ENCODE measurements around the gene CST11.

CST11 gene

DNA sequence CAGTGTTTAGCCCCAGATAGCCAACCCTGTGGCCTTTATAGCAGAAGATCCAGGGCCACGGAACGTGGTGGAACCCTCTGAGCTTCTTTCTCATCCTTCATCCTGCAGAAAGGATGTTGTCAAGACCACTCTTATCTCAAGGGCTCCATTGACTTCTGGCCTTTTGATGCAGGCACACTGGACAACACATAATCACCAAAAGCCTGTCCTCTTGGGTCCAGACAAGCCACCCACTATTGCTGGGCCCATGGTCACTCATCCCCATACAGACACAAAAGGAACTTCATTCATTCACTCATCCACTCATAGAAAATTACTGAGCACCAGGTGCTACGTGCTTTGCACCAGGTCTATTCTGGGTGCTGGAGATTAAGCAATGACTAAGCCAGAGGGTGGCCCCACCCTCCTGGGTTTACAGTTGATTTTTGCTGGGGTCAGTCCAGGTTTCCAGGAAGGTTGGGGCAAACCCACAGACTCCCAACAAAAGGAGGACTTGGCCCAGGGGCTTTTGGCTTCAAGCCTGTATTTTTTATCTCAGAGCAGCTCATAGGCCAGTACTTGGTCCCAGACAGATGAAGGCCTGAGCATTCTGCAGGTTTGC, 40.6 kb upstream of the CST11 start:
- H3K4me1 ChIP-seq (ENCODE audit: control insufficient read depth, insufficient read depth, low read length): no peaks in the 10 kb centered on the region
- no peak overlapping the region for H3K4me3 ChIP-seq (ENCODE audit: low read depth, low read length)
- TF ChIP-seq, protein P1, sequence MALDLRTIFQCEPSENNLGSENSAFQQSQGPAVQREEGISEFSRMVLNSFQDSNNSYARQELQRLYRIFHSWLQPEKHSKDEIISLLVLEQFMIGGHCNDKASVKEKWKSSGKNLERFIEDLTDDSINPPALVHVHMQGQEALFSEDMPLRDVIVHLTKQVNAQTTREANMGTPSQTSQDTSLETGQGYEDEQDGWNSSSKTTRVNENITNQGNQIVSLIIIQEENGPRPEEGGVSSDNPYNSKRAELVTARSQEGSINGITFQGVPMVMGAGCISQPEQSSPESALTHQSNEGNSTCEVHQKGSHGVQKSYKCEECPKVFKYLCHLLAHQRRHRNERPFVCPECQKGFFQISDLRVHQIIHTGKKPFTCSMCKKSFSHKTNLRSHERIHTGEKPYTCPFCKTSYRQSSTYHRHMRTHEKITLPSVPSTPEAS (tag by site-specific recombination; IDR thresholded peaks at IDR 0.05): no peak
- no peaks in the 10 kb centered on the region for H3K36me3 ChIP-seq (ENCODE audit: control insufficient read depth in 2 of 2, insufficient read depth in 1 of 2, low read length in 2 of 2)
- CTCF ChIA-PET: no interaction called here
- POLR2A ChIA-PET: no interaction called here
- H3K9me3 ChIP-seq (ENCODE audit: control insufficient read depth, insufficient read depth, low read depth, low read length): no peaks in the 10 kb centered on the region
- no peak overlapping the region for H3K27ac ChIP-seq (ENCODE audit: extremely low read depth, low read depth, low read length)

DNA sequence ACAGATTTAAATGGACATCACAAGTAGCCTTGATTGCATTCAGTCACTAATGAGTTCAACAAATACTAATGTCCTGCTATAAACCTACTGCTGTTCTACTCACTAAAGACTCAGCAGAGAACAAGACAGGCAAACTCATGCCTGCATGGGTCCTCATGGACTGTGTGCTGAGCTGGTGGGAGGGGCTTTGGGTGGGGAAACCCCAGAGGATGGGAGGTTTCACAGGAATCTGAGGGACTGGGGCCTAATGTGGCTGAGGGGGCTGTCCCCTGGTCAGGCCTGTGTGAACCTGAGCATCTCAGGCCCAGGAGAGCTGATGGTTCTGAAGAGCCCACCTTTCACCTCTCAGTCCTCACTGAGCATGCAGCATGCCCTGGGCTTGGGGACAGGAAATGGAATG, 39.6 kb upstream of the CST11 start:
- Histone ChIP-seq H3K4me1 (ENCODE audit: control insufficient read depth, insufficient read depth, low read length) (no peaks in the 10 kb centered on the region), H3K9me3 (ENCODE audit: control insufficient read depth, insufficient read depth, low read depth, low read length) (no peaks in the 10 kb centered on the region), H3K36me3 (ENCODE audit: control insufficient read depth in 2 of 2, insufficient read depth in 1 of 2, low read length in 2 of 2) (no peaks in the 10 kb centered on the region), H3K27ac (ENCODE audit: extremely low read depth, low read depth, low read length) (no peak overlapping the region), H3K4me3 (ENCODE audit: low read depth, low read length) (no peak overlapping the region)
- ChIA-PET CTCF (interaction anchor here (0.7 kb wide), 1 partner anchor 658 kb away, joined by 4 read pairs; no protein-coding TSS in a partner anchor), POLR2A (no interaction called here)
- TF ChIP-seq ZNF585B (tag by site-specific recombination; IDR thresholded peaks at IDR 0.05) (no peak), ZNF791 (tag by site-specific recombination; IDR thresholded peaks at IDR 0.05) (no peak), ZNF48 (tag by site-specific recombination; IDR thresholded peaks at IDR 0.05) (no peak), ZNF596 (tag by site-specific recombination; IDR thresholded peaks at IDR 0.05) (no peak), ZNF174 (tag by site-specific recombination; IDR thresholded peaks at IDR 0.05) (no peak), ZIC2 (tag by site-specific recombination; IDR thresholded peaks at IDR 0.05) (no peak)
- TF ChIP-seq, protein P2, sequence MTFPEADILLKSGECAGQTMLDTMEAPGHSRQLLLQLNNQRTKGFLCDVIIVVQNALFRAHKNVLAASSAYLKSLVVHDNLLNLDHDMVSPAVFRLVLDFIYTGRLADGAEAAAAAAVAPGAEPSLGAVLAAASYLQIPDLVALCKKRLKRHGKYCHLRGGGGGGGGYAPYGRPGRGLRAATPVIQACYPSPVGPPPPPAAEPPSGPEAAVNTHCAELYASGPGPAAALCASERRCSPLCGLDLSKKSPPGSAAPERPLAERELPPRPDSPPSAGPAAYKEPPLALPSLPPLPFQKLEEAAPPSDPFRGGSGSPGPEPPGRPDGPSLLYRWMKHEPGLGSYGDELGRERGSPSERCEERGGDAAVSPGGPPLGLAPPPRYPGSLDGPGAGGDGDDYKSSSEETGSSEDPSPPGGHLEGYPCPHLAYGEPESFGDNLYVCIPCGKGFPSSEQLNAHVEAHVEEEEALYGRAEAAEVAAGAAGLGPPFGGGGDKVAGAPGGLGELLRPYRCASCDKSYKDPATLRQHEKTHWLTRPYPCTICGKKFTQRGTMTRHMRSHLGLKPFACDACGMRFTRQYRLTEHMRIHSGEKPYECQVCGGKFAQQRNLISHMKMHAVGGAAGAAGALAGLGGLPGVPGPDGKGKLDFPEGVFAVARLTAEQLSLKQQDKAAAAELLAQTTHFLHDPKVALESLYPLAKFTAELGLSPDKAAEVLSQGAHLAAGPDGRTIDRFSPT (tag by site-specific recombination; IDR thresholded peaks at IDR 0.05): no peak
- TF ChIP-seq, protein P3, sequence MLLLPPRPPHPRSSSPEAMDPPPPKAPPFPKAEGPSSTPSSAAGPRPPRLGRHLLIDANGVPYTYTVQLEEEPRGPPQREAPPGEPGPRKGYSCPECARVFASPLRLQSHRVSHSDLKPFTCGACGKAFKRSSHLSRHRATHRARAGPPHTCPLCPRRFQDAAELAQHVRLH (tag by site-specific recombination; IDR thresholded peaks at IDR 0.05): no peak

DNA sequence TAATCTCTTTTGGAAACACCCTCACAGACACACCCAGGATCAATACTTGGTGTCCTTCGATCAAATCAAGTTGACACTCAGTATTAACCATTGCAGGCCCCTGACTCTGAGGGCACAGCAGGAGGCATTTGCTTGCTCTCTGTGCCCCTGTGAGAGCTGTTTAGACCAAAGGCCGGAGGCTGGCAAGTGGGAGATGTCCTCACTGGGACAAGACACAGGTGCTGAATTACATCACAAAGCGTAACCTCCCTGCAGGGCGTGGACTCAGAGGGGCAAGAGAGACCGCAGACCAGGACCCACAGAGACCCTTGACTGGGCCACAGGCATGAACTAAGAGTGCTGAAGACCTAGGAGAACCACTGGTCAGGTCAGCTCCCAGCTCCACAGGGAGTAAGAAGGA, 38.1 kb upstream of the CST11 start, which contains the start of gene CST8:
Gene CST8 (plus strand): TSS at position 301 of the 400 bp plus-strand sequence. CDS start 551 bp downstream, outside the sequence.
- Histone ChIP-seq H3K9me3 (ENCODE audit: control insufficient read depth, insufficient read depth, low read depth, low read length) (no peaks in the 10 kb centered on the region), H3K36me3 (ENCODE audit: control insufficient read depth in 2 of 2, insufficient read depth in 1 of 2, low read length in 2 of 2) (no peaks in the 10 kb centered on the region), H3K4me1 (ENCODE audit: control insufficient read depth, insufficient read depth, low read length) (no peaks in the 10 kb centered on the region), H3K27ac (ENCODE audit: extremely low read depth, low read depth, low read length) (no peak within 1 kb of the TSS), H3K4me3 (ENCODE audit: low read depth, low read length) (no peak within 1 kb of the TSS)
- ChIA-PET CTCF (no interaction called here), POLR2A (no interaction called here)
- TF ChIP-seq, protein P4, sequence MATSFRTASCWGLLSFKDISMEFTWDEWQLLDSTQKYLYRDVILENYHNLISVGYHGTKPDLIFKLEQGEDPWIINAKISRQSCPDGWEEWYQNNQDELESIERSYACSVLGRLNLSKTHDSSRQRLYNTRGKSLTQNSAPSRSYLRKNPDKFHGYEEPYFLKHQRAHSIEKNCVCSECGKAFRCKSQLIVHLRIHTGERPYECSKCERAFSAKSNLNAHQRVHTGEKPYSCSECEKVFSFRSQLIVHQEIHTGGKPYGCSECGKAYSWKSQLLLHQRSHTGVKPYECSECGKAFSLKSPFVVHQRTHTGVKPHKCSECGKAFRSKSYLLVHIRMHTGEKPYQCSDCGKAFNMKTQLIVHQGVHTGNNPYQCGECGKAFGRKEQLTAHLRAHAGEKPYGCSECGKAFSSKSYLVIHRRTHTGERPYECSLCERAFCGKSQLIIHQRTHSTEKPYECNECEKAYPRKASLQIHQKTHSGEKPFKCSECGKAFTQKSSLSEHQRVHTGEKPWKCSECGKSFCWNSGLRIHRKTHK (tag by site-specific recombination; IDR thresholded peaks at IDR 0.05): no peak
- no peak for TF ChIP-seq ZNF561 (tag by site-specific recombination; IDR thresholded peaks at IDR 0.05; ENCODE audit: borderline replicate concordance)
- TF ChIP-seq, protein P5, sequence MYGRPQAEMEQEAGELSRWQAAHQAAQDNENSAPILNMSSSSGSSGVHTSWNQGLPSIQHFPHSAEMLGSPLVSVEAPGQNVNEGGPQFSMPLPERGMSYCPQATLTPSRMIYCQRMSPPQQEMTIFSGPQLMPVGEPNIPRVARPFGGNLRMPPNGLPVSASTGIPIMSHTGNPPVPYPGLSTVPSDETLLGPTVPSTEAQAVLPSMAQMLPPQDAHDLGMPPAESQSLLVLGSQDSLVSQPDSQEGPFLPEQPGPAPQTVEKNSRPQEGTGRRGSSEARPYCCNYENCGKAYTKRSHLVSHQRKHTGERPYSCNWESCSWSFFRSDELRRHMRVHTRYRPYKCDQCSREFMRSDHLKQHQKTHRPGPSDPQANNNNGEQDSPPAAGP (tag by site-specific recombination; IDR thresholded peaks at IDR 0.05): no peak

All from HEK293 (cell line).